GM12878 (cell line): Measurements from ENCODE around the gene TMEM259. TPM values are rescaled to one million over a fixed set of nuclear protein-coding genes. Genes with fewer than 3 reads are reported as not detected.

ENCODE experiments used
- BACH1 ChIP-seq: fragments of 450-650 bp; IDR thresholded peaks from 2 replicates; pipeline ENCODE4 v1.6.1; 2017; ENCODE audit warnings: mild to moderate bottlenecking, borderline replicate concordance
- CREB1 ChIP-seq: IDR thresholded peaks from 2 replicates; pipeline ENCODE4 v1.6.1; 2012; ENCODE audit warnings: low read depth, mild to moderate bottlenecking, inconsistent platforms
- HDAC6 ChIP-seq: fragments of 200-600 bp; sonication (generic); IDR thresholded peaks from one replicate; pipeline ENCODE4 v1.8.0; 2017; ENCODE audit warnings: antibody characterized with exemption; ENCODE audit not compliant: unreplicated experiment
- KDM1A ChIP-seq: fragments of 200-600 bp; sonication (generic); IDR thresholded peaks from 2 replicates; pipeline ENCODE4 v1.6.1; 2016; ENCODE audit warnings: borderline replicate concordance
- MEF2B ChIP-seq: fragments of 450-650 bp; IDR thresholded peaks from 2 replicates; pipeline ENCODE4 v1.6.1; 2018; ENCODE audit warnings: mild to moderate bottlenecking, moderate library complexity; ENCODE audit not compliant: partially characterized antibody, poor library complexity, severe bottlenecking
- PML ChIP-seq: IDR thresholded peaks from 2 replicates; pipeline ENCODE4 v1.6.1; 2012; ENCODE audit warnings: low read length, inconsistent platforms
- POLR2AphosphoS5 ChIP-seq: IDR thresholded peaks from 2 replicates; pipeline ENCODE4 v1.6.1; 2011; ENCODE audit warnings: mild to moderate bottlenecking, low read length, inconsistent platforms
- RELA ChIP-seq: fragments of 450-650 bp; IDR thresholded peaks from 2 replicates; pipeline ENCODE4 v1.8.0; 2014; ENCODE audit warnings: borderline replicate concordance; ENCODE audit not compliant: partially characterized antibody
- TCF7 ChIP-seq: IDR thresholded peaks from 2 replicates; pipeline ENCODE4 v1.6.1; 2014; ENCODE audit warnings: antibody characterized with exemption, borderline replicate concordance
- ZBED1 ChIP-seq: IDR thresholded peaks from 2 replicates; pipeline ENCODE4 v1.6.1; 2016; ENCODE audit warnings: borderline replicate concordance
- ZSCAN29 ChIP-seq: fragments of 450-650 bp; IDR thresholded peaks from 2 replicates; pipeline ENCODE4 v1.6.1; 2017; ENCODE audit warnings: mild to moderate bottlenecking, moderate library complexity
- polyA plus RNA-seq, 11 experiments: library from polyadenylated mRNA; depleted of rRNA in 4 of 11; unstranded in 6 of 11; stranded (reverse) in 5 of 11; fragments of >200 nt; fragmentation: Nextera tagmentation in 4 of 11; fragmentation: Illumina TruSeq in 1 of 11; extraction: Ambion mirVana in 4 of 11; extraction: Trizol in 1 of 11; gene quantifications; 1 replicate in 1 of 11; 2 replicates in 10 of 11; pipeline versions ENCODE4 v1.2.1 to v1.2.3, GENCODE V29; 2011 to 2016; ENCODE audit warnings: inconsistent platforms in 2 of 11, missing spikeins in 2 of 11, low read depth in 1 of 11
- total RNA-seq, 4 experiments: library from RNA; depleted of rRNA in 3 of 4; stranded (reverse); fragments of >200 nt in 3 of 4; fragmentation: Illumina TruSeq in 1 of 4; extraction: Trizol in 1 of 4; gene quantifications; 2 replicates each; pipeline versions ENCODE4 v1.2.1 to v1.2.3, GENCODE V29; 2013 to 2021
- TF ChIP-seq, protein P1 (sequence below): fragments of 450-650 bp; formaldehyde crosslinking; IDR thresholded peaks from 2 replicates; pipeline ENCODE4 v1.4.0; 2022; ENCODE audit warnings: mild to moderate bottlenecking, moderate library complexity
- TF ChIP-seq, protein P2 (sequence below): fragments of 450-650 bp; IDR thresholded peaks from 2 replicates; pipeline ENCODE4 v1.6.1; 2017; ENCODE audit warnings: mild to moderate bottlenecking, moderate library complexity

TMEM259 gene
- total and polyA plus RNA-seq, 10 of the 15 experiments (the other 5 are each of a cell fraction or from before 2014, with no cell fraction given), result 0.43 to 184 (median 62.0) TPM

DNA sequence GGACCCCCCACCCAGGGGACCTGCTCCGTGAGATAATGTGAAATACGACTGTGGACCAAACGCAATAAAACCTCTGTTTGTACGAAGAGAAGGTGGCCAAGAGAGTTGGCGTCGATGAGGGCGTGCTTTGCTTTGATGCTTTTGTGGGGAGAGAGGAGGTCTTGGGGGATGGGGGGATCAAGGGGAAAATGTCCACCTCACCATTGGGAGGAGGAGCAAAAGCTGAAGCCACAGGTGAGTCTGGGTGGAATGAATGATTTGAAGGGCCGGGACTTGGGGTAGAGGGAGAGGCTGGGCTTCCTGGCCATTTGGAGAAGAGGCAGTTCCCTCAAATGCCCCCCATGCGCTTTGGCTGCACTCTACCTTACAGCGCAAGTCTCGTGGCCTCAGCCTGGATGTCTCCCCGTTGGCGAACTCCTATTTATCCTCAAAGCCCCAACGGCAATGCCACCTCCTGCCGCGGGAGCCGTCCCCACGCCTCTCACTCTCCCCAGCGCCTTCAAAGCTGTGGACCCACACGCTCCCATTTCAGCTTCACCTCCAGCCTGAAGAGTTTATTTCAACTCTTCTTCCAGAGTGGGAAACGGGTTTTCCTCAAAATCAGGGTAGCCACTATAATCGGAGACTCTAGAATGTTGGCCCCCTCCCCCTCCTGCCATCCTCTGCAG is 18.2 kb upstream of the TMEM259 start (continued):
- TF ChIP-seq, protein P1, sequence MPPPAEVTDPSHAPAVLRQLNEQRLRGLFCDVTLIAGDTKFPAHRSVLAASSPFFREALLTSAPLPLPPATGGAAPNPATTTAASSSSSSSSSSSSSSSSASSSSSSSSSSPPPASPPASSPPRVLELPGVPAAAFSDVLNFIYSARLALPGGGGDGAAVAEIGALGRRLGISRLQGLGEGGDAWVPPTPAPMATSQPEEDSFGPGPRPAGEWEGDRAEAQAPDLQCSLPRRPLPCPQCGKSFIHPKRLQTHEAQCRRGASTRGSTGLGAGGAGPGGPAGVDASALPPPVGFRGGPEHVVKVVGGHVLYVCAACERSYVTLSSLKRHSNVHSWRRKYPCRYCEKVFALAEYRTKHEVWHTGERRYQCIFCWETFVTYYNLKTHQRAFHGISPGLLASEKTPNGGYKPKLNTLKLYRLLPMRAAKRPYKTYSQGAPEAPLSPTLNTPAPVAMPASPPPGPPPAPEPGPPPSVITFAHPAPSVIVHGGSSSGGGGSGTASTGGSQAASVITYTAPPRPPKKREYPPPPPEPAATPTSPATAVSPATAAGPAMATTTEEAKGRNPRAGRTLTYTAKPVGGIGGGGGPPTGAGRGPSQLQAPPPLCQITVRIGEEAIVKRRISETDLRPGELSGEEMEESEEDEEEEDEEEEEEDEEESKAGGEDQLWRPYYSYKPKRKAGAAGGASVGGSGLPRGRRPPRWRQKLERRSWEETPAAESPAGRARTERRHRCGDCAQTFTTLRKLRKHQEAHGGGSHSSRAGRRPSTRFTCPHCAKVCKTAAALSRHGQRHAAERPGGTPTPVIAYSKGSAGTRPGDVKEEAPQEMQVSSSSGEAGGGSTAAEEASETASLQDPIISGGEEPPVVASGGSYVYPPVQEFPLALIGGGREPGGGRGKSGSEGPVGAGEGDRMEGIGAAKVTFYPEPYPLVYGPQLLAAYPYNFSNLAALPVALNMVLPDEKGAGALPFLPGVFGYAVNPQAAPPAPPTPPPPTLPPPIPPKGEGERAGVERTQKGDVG, result no peak
- TF ChIP-seq MEF2B, result no peak
- no peak for TF ChIP-seq TCF7
- 0 out of 2 replicates have a peak, but pooled peaks have one; percentile 71 for TF ChIP-seq ZBED1
- no peak for TF ChIP-seq BACH1
- TF ChIP-seq POLR2AphosphoS5, result peak; percentile 36; the same call in 1 of the 2 replicates
- TF ChIP-seq CREB1, result no peak
- TF ChIP-seq RELA, result no peak
- TF ChIP-seq KDM1A, result no peak
- no peak for TF ChIP-seq PML
- TF ChIP-seq HDAC6, result no peak
- TF ChIP-seq, protein P2, sequence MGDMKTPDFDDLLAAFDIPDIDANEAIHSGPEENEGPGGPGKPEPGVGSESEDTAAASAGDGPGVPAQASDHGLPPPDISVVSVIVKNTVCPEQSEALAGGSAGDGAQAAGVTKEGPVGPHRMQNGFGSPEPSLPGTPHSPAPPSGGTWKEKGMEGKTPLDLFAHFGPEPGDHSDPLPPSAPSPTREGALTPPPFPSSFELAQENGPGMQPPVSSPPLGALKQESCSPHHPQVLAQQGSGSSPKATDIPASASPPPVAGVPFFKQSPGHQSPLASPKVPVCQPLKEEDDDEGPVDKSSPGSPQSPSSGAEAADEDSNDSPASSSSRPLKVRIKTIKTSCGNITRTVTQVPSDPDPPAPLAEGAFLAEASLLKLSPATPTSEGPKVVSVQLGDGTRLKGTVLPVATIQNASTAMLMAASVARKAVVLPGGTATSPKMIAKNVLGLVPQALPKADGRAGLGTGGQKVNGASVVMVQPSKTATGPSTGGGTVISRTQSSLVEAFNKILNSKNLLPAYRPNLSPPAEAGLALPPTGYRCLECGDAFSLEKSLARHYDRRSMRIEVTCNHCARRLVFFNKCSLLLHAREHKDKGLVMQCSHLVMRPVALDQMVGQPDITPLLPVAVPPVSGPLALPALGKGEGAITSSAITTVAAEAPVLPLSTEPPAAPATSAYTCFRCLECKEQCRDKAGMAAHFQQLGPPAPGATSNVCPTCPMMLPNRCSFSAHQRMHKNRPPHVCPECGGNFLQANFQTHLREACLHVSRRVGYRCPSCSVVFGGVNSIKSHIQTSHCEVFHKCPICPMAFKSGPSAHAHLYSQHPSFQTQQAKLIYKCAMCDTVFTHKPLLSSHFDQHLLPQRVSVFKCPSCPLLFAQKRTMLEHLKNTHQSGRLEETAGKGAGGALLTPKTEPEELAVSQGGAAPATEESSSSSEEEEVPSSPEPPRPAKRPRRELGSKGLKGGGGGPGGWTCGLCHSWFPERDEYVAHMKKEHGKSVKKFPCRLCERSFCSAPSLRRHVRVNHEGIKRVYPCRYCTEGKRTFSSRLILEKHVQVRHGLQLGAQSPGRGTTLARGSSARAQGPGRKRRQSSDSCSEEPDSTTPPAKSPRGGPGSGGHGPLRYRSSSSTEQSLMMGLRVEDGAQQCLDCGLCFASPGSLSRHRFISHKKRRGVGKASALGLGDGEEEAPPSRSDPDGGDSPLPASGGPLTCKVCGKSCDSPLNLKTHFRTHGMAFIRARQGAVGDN, result no peak
- no peak for TF ChIP-seq ZSCAN29
